GM12892 (cell line): ENCODE results near the gene ADNP.

ENCODE experiments used
- DNase-seq: peaks from one replicate; pipeline ENCODE4 v3.0.0; 2011; ENCODE audit not compliant: insufficient read length
- FAIRE-seq: peaks from 2 replicates; lab custom pipeline; 2011; peaks lifted over from hg19 to GRCh38; lab: Jason Lieb, UNC
- POLR2A ChIP-seq: IDR thresholded peaks from 2 replicates; pipeline ENCODE4 v1.6.1; 2011; ENCODE audit warnings: low read depth, low read length, control low read depth
- POLR2AphosphoS5 ChIP-seq: IDR thresholded peaks from 2 replicates; pipeline ENCODE4 v1.6.1; 2011; ENCODE audit warnings: low read depth, low read length, control low read depth
- TAF1 ChIP-seq: IDR thresholded peaks from 2 replicates; pipeline ENCODE4 v1.6.1; 2011; ENCODE audit warnings: low read depth, mild to moderate bottlenecking, control low read depth, low read length, borderline replicate concordance

ADNP gene

GRCh38 chr20:50916257-50916656 lies 15.0 kb downstream of the ADNP start:
- TF ChIP-seq POLR2AphosphoS5 (no peak), TAF1 (no peak), POLR2A (no peak)
- FAIRE-seq (no peak), DNase-seq (no peak)

DNA sequence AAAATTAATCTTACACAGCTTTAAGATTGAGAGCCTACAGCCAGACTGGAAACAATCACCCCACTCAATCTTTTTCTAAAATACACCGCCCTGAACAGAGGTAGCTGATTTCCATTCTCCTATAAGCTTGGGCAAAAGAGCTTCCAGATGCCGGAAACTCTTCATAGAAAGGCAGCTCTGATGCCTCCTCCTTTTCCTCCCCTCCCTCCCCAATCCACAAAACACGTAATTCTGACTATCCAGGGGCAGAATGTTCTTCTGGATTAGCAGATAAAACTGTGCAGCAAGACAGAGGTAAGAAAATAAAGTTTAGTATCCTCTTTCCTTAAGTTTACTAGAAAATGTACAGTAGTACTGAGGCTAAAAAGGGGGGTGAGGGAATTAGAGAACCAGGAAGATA lies 15.8 kb downstream of the ADNP start:
- TF ChIP-seq POLR2AphosphoS5: no peak
- TF ChIP-seq TAF1: no peak
- TF ChIP-seq POLR2A: no peak
- no peak for FAIRE-seq
- no peak for DNase-seq

- FAIRE-seq (peak; percentile 5), DNase-seq (no peak)
- no peak for TF ChIP-seq TAF1
- no peak for TF ChIP-seq POLR2A
- no peak for TF ChIP-seq POLR2AphosphoS5
These were observed 17.4 kb downstream of the ADNP start for GRCh38 chr20:50913690-50914375.

DNA sequence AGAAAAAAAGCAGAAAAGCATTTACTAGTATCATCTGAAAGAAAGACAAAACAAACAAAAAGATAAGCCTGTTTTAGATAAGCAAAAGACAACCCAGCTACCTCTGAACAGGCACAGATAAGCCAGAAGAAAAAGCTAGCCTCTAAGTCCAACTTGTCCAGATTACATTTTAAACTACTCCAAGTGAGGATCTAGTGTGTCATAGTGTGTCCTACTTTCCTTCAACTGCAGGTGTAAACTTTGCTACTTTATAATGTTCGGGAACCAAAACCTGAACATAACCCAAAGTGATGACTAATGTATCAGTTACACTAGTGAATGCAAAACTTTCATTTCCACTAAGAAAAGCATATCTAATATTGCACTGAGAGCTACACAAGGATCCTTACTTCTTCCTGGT lies 19.5 kb downstream of the ADNP start:
- FAIRE-seq (no peak), DNase-seq (no peak)
- TF ChIP-seq TAF1 (no peak), POLR2A (no peak), POLR2AphosphoS5 (no peak)

- TF ChIP-seq POLR2AphosphoS5 (no peak), POLR2A (no peak), TAF1 (no peak)
- DNase-seq: no peak
- FAIRE-seq: no peak
These were observed 20.2 kb downstream of the ADNP start for GRCh38 chr20:50911030-50911429.

DNA sequence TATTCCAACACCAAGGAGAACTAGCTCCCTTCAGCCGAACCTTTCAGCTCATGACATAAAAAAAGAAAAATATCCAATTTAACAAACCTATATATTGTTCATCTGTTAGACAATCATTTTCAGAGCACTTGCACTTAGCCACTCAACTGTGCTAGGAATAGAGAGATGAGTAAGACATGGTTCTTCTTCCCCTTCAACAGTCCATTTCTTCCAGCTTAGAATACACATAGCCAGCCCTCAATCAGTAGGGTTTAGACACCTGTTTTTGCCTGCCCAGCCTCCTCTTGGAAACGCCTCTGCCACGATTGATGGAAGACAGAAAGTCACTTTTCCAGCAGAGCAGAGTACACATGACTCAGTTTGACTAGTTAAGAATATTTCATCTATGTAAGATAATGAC lies 21.8 kb downstream of the ADNP start:
- TF ChIP-seq TAF1 (no peak), POLR2A (no peak), POLR2AphosphoS5 (no peak)
- DNase-seq (no peak), FAIRE-seq (no peak)

DNA sequence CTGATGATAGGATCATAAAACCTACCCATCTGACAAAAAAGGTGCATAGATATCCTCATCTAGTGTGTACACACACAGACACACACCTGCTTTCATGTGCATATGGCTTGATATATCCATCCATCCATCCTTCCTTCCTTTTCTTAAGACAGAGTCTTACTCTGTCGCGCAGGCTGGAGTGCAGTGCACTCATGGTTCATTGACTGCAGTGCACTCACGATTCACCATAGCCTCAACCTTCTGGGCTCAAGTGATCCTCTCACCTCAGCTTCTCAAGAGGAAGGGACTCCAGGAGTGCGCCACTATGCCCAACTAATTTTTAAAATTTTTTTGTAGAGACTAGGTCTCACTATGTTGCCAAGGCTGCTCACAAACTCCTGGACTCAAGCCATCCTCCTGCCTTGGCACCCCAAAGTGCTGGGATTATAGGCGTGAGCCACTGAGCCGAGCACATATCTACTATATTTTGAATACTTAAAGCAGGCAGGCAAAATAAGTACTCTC lies 27.1 kb downstream of the ADNP start:
- TF ChIP-seq POLR2AphosphoS5 (no peak), TAF1 (no peak), POLR2A (no peak)
- FAIRE-seq (no peak), DNase-seq (no peak)

DNA sequence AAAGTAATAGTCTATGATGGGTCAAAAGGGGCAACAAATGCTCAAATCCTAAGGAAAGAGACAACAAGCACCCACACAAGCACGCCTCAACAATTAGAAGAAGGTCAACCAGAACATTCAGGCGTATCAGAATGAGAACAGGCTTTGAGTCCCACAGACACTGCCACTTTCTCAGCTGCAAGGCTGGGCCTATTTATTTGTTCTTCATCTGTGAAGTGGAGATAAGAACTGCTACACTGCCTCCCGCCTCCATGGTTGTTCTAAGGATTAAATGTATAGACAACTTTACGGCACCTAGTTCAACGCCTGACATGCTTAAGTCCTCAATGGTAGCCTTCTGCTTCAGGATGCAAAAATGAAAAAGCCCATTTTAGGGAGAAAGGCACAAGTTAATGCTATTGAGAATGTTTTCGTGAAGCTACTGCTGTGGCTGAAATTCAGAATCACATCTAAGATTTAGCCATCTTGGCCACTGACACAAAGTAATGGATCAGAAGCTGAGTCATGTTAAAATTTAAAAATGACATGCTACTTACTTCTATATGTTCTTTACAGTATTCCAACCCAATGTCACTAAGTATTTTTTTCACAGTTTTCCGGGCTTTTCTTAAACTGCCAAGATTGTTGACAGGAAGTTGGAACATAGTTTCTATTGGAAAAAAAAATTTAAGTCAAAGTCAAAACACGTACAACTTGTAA lies 27.7 kb downstream of the ADNP start:
- DNase-seq (no peak), FAIRE-seq (no peak)
- no peak for TF ChIP-seq POLR2AphosphoS5
- peak; percentile 34 for TF ChIP-seq POLR2A

DNA sequence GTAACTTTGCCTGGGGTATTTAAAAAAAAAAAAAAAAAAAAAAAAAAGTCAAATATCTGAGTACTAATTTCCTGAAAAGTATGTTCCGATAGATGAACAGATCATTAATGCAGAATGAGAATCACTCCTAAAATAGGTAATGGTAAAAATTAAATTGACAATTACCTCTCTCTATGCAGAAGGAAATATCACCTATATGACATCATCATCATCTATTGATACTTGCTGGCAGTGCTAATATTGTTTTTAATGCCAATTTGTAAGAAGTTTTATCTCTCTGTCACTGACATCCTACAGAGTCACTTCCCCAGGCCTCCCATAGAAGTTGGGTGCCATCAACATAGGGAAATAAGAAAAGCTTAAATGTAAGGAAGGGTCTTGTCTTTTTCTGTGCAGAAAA lies 29.9 kb downstream of the ADNP start:
- TF ChIP-seq POLR2A: no peak
- TF ChIP-seq TAF1: no peak
- no peak for TF ChIP-seq POLR2AphosphoS5
- FAIRE-seq (no peak), DNase-seq (no peak)

GRCh38 chr20:50900261-50900660 lies 31.0 kb downstream of the ADNP start:
- FAIRE-seq (no peak), DNase-seq (no peak)
- TF ChIP-seq TAF1 (no peak), POLR2AphosphoS5 (no peak), POLR2A (no peak)

DNA sequence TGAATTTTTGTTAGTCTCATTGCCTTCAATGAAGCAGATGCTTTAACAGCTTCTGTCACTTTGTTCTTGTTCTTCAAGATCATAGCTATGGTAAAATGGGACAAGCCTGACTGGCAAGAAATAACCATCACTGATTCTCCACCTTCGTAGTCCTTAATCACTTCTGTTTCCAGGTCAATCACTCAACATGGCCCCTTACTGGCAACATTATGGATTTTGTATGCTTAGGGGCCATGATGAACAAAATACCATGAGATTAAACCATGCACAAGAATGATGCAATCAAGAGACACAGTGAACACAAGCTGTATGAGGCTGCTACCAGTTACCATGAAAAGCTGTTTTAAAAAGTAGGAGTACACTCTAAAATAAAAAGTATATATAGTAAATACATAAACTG lies 32.8 kb downstream of the ADNP start:
- FAIRE-seq (no peak), DNase-seq (no peak)
- TF ChIP-seq TAF1: no peak
- TF ChIP-seq POLR2A: no peak
- TF ChIP-seq POLR2AphosphoS5: no peak

DNA sequence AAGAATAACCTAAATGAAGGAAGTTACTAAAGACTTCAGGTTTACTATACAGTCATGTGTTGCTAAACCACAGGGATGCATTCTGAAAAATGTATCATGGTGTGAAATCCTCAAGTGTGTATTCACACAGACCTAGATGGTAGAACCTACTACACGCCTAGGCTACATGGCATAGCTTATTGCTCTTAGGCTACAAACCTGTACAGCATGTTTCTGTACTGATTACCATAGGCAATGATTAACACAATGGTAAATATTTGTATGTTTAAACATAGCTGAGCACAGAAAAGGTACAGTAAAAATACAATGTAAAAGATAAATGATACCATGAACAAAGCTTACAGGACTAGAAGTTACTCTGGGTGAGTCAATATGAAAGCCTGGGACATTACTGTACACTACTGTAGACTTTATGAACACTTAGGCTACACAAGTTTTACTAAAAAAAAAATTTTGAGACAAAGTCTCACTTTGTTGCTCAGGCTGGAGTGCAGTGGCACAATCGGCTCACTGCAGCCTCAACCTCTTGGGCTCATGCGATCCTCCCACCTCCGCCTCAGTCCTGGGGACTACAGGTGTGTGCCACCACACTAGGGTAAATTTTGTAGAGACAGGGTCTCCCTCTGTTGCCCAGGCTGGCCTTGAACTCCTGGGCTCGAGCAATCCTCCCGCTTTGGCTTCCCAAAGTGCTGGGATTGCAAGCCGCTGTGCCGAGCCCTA lies 36.0 kb downstream of the ADNP start:
- FAIRE-seq (no peak), DNase-seq (no peak)
- TF ChIP-seq TAF1 (no peak), POLR2AphosphoS5 (peak; percentile 25; the same call in 1 of the 2 replicates), POLR2A (0 out of 2 replicates have a peak, but pooled peaks have one; percentile 25)
